Measurements from ENCODE around the gene DNAJC15.

Gene DNAJC15

GRCh38 chr13:43134868-43135267 is 111.5 kb downstream of the DNAJC15 start (continued):
- TF ChIP-seq ZNF221 (tag by site-specific recombination; IDR thresholded peaks at IDR 0.05; ENCODE audit: borderline replicate concordance) = no peak
- TF ChIP-seq ZNF266 (tag by site-specific recombination; IDR thresholded peaks at IDR 0.05; ENCODE audit: low read depth) = no peak
- TF ChIP-seq ZNF488 (tag by site-specific recombination; IDR thresholded peaks at IDR 0.05) = no peak
- TF ChIP-seq TCF7L2 (IDR thresholded peaks at IDR 0.05; ENCODE audit: borderline replicate concordance, low read depth, low read length) = no peak
- TF ChIP-seq ZNF350 (tag by site-specific recombination; IDR thresholded peaks at IDR 0.05) = no peak

- Histone ChIP-seq H3K4me1 (ENCODE audit: control insufficient read depth, insufficient read depth, low read length) (no peaks in the 10 kb centered on the region), H3K27ac (ENCODE audit: extremely low read depth, low read depth, low read length) (no peak overlapping the region), H3K9me3 (ENCODE audit: control insufficient read depth, insufficient read depth, low read depth, low read length) (no peaks in the 10 kb centered on the region), H3K36me3 (ENCODE audit: control insufficient read depth in 2 of 2, insufficient read depth in 1 of 2, low read length in 2 of 2) (no peaks in the 10 kb centered on the region), H3K4me3 (ENCODE audit: low read depth, low read length) (no peak overlapping the region)
- no peak for TF ChIP-seq ZBTB21 (tag by site-specific recombination; IDR thresholded peaks at IDR 0.05)
- no peak for TF ChIP-seq ZNF394 (tag by site-specific recombination; IDR thresholded peaks at IDR 0.05; ENCODE audit: borderline replicate concordance)
- no peak for TF ChIP-seq ZNF37A (tag by site-specific recombination; IDR thresholded peaks at IDR 0.05)
- no peak for TF ChIP-seq ZNF449 (tag by site-specific recombination; IDR thresholded peaks at IDR 0.05)
- no peak for TF ChIP-seq BCL6B (tag by site-specific recombination; IDR thresholded peaks at IDR 0.05)
- POLR2A ChIA-PET = no interaction called here
- CTCF ChIA-PET = interaction anchor here (0.8 kb wide), 1 partner anchor 11 kb away, joined by 3 read pairs; no protein-coding TSS in a partner anchor
These were observed 112.1 kb downstream of the DNAJC15 start for GRCh38 chr13:43135516-43135915.

GRCh38 chr13:43136920-43137575 is 113.7 kb downstream of the DNAJC15 start:
- ChIA-PET POLR2A (no interaction called here), CTCF (interaction anchor here (0.7 kb wide), 1 partner anchor 654 kb away, joined by 3 read pairs; no protein-coding TSS in a partner anchor)
- H3K4me3 ChIP-seq (ENCODE audit: low read depth, low read length) = no peak overlapping the region
- no peaks in the 10 kb centered on the region for H3K4me1 ChIP-seq (ENCODE audit: control insufficient read depth, insufficient read depth, low read length)
- H3K36me3 ChIP-seq (ENCODE audit: control insufficient read depth in 2 of 2, insufficient read depth in 1 of 2, low read length in 2 of 2) = no peaks in the 10 kb centered on the region
- TF ChIP-seq OSR2 (tag by site-specific recombination; IDR thresholded peaks at IDR 0.05) = no peak
- TF ChIP-seq ZNF341 (tag by site-specific recombination; IDR thresholded peaks at IDR 0.05; ENCODE audit: low read depth) = no peak
- no peak for TF ChIP-seq GFI1B (tag by site-specific recombination; IDR thresholded peaks at IDR 0.05)
- TF ChIP-seq TCF7L2 (IDR thresholded peaks at IDR 0.05; ENCODE audit: borderline replicate concordance, low read depth, low read length) = no peak
- no peak for TF ChIP-seq ZNF394 (tag by site-specific recombination; IDR thresholded peaks at IDR 0.05; ENCODE audit: borderline replicate concordance)
- TF ChIP-seq KLF17 (tag by site-specific recombination; IDR thresholded peaks at IDR 0.05) = no peak
- TF ChIP-seq GLI4 (tag by site-specific recombination; IDR thresholded peaks at IDR 0.05) = no peak
- no peak for TF ChIP-seq ZNF302 (tag by site-specific recombination; IDR thresholded peaks at IDR 0.05; ENCODE audit: low read depth)
- no peak overlapping the region for H3K27ac ChIP-seq (ENCODE audit: extremely low read depth, low read depth, low read length)
- no peaks in the 10 kb centered on the region for H3K9me3 ChIP-seq (ENCODE audit: control insufficient read depth, insufficient read depth, low read depth, low read length)

All from HEK293 (cell line).